ENCODE data around the gene NOL11.
"Not testable (repeated sequence)": the region's sequence is repeated elsewhere in the genome, so short reads cannot be mapped to it uniquely, and the experiment has no call there.

Gene NOL11

DNA sequence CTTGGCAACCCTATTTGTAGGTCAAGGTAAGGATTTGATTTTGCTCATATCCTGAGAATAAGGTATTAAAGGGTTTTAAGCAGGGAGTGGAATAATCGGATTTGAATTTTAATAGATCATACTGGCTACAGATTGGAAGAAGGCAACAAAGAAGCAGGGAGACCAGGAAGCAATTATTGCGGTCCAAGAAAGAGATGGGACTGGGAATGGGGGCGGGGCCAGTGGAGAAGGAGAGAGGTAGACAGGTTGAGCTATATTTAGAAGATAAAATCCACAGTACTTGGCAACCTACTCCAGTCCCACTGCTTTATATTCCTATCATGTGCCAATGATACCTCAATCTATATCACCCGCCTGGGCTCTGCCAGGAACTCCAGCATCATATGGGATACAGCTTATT is 5.8 kb upstream of the NOL11 start:
- DNase-seq = no peak

- no peak for DNase-seq
Measured at GRCh38 chr17:67712375-67712774, 5.4 kb upstream of the NOL11 start.

DNA sequence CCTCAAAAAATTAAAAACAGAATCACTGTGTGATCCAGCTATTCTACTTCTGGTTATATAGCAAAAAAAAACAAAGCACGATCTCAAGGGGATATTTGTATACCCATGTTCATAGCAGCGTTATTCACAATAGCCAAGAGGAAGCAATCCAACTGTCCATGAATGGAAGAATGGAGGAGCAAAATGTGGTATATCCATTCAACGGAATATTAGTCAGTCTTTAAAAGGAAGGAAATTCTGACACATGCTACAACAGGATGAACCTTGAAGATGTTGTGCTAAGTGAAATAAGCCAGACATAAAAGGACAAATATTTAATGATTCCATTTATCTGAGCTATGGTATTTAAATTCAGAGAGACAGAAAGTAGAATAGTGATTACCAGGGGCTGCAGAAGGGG is 4.6 kb upstream of the NOL11 start:
- DNase-seq = no peak

DNA sequence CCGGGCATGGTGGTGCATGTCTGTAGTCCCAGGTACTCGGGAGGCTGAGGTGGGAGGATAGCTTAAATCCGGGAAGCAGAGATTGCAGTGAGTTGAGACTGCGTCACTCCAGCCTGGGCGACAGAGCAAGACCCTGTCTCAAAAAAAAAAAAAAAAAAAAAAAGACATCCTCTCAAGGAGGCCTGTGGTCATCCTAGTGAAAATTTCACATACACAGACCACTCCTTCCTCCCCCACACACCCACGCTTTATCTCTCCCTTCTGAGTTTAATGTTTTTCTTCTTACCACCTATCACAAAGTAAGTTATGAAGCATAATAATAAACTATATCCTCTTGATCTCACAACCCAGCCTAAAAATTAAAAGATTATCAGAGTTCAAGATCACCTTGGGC is 1.3 kb upstream of the NOL11 start:
- no peak for DNase-seq

GRCh38 chr17:67717192-67717623 is 528 bp upstream of the NOL11 start:
- no peak for DNase-seq

DNA sequence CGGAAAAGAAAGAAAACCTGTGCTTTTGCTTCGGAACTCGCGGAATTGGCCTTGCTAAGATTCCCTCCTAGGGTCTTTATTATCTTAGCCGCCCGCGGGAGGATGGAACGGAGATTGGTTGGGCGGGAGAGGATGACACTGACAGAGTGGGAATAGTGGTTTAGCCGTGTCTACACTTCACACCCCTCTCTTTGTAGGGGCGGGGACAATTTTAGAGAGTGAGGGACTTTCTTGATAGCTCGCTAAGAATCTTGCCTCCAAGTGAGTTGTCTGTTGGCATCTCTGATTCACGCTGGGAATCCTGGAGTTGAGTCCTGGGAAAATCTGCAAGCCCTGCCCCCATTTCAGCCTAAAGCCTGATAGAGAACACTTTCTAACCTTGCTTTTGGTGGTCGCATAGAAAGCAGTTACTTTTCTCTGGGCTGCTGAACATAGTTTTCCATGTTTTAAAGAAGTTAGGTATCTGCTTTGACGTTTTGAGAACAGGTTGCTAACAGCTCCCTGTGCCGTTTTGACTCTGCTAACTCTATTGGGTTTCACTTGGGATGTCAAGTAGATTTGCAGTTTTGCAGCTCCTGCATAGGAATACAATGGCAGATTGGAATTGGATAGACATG is 697 bp downstream of the NOL11 start:
- no peak for DNase-seq

DNA sequence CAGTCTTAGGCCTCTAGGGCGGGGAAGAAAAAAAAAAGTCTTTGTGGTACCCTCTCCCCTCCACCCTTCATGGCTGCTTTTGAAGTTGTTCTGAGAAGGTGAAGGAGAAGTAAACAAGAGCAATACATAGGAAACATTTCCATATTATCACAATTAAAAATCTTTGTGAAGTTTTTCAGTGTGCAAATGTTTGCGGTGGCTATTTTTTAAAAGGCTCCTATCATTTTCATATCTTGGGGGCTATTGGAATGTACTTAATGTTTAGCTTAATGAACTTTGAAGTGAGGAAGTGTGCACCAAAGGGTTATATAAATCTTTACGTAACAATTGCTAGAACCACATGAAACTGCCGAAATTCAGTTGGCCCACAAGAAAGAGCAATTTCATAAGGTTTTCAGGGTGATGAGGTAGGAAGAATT is 7.6 kb downstream of the NOL11 start:
- no peak for DNase-seq

- no peak for DNase-seq
Measured at GRCh38 chr17:67725807-67726206, 8.1 kb downstream of the NOL11 start.

- DNase-seq = not testable (repeated sequence)
Measured at GRCh38 chr17:67727152-67728039, 9.7 kb downstream of the NOL11 start.

DNA sequence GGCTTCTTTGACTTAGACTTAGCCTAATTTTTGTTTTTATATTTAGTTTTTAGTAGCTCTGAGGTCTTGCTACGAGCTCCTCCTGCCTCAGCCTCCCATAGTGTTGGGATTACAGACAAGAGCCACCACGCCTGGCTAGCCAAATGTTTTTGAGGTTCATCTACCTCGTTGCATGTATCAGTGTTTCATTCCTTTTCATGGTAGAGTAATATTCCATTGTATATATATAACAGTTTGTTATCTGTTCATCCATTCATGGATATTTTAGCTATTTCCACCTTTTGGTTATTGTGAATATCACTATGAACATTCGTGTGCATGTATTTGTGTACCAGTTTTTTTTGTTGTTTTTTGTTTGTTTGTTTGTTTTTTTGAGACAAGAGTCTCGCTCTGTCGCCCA is 12.2 kb downstream of the NOL11 start:
- DNase-seq = no peak

GRCh38 chr17:67730731-67731130 is 13.0 kb downstream of the NOL11 start:
- DNase-seq = no peak

GRCh38 chr17:67733449-67733848 is 15.7 kb downstream of the NOL11 start:
- no peak for DNase-seq

DNA sequence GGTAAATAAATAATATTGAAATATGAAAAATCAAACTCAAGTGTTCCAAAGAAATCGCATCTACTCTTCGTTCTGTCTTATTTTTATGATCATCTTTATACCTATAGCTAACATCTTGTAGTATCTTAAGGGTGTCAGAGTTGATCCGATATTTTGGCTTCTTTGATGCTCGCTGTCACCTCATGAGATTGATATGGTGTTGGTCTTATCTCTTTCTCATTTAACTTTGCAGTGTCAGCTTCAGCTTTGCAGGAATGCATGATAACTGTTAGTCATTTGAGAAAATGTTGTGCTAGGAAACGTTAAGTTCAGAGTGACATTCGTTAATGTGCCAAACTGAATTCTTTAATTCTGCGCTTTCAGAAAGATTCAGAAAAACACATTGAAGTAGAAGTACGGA is 19.4 kb downstream of the NOL11 start:
- no peak for DNase-seq

- DNase-seq = no peak
Measured at GRCh38 chr17:67742025-67742424, 24.3 kb downstream of the NOL11 start.

- no peak for DNase-seq
Measured at GRCh38 chr17:67746704-67747571, 29.2 kb downstream of the NOL11 start.

GRCh38 chr17:67747681-67748235 is 30.0 kb downstream of the NOL11 start:
- no peak for DNase-seq

DNA sequence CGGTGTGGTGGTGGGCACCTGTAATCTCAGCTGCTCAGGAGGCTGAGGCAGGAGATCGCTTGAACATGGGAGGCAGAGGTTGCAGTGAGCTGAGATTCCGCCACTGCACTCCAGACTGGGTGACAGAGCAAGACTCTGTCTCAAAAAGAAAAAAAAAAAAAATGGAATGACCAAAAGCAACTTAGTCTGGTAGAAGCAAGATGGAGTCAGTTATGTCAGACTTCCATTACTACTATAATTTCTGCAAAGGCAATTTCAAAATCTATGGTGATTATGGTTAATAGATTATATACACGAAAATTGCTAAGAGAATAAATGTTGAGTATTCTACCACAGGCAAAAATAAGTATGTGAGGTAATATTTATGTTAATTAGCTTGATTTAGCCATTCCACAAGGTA is 32.3 kb downstream of the NOL11 start:
- no peak for DNase-seq

- DNase-seq = no peak
Measured at GRCh38 chr17:67751101-67752074, 33.7 kb downstream of the NOL11 start.

DNA sequence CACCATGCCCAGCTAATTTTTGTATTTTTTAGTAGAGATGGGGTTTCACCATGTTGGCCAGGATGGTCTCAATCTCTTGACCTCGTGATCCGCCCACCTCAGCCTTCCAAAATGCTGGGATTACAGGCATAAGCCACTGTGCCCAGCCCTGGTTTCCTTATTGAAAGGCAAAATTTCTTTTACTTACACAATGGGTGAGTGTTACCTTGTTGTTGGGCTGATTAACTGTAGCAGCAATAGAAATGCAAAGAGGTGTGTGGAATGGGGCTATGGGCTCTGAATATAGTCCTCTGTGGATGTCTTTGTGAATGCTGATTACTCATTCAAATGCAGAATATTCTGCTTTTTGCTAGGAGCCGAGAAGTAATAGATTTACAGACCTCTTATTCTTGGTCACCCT is 34.4 kb downstream of the NOL11 start:
- not testable (repeated sequence) for DNase-seq

- DNase-seq = no peak
Measured at GRCh38 chr17:67753026-67753425, 35.3 kb downstream of the NOL11 start.

GRCh38 chr17:67754001-67754400 is 36.3 kb downstream of the NOL11 start:
- no peak for DNase-seq

- not testable (repeated sequence) for DNase-seq
Measured at GRCh38 chr17:67754686-67755085, 37.0 kb downstream of the NOL11 start.

All from NCI-H1048 (cell line).